Neural cell (in vitro differentiated cells): ENCODE measurements around the gene CNKSR2. TPM values are rescaled to one million over a fixed set of nuclear protein-coding genes. Genes with fewer than 3 reads are reported as not detected.

Experiments used
- H2AFZ ChIP-seq: fragments of 200-600, 300-800 bp; sonication (generic), shearing (Covaris generic); 2 replicates; pipeline ENCODE4 v1.6.0; 2014; ENCODE audit warnings: low read depth, mild to moderate bottlenecking, antibody characterized with exemption, low read length, moderate library complexity
- H3F3A ChIP-seq: fragments of 200-600 bp; shearing (Covaris generic); 2 replicates; pipeline ENCODE4 v1.6.1; 2016; ENCODE audit warnings: mild to moderate bottlenecking, moderate library complexity, mixed read lengths, antibody characterized with exemption, low read length; ENCODE audit not compliant: insufficient read depth, poor library complexity, severe bottlenecking
- H3K27ac ChIP-seq: fragments of 200-600, 300-800 bp; sonication (generic), shearing (Covaris generic); 2 replicates; pipeline ENCODE4 v1.5.1; 2014; ENCODE audit warnings: mild to moderate bottlenecking, low read length, moderate library complexity
- H3K27me3 ChIP-seq: fragments of 300-800, 200-600 bp; sonication (generic), shearing (Covaris generic); 2 replicates; pipeline ENCODE4 v1.6.0; 2014; ENCODE audit warnings: mild to moderate bottlenecking, low read depth, low read length, moderate library complexity; ENCODE audit not compliant: insufficient read depth
- H3K36me3 ChIP-seq: fragments of 300-800, 200-600 bp; sonication (generic), shearing (Covaris generic); 2 replicates; pipeline ENCODE4 v1.5.1; 2014; ENCODE audit warnings: mild to moderate bottlenecking, antibody characterized with exemption, low read length, moderate library complexity; ENCODE audit not compliant: insufficient read depth
- H3K4me2 ChIP-seq: fragments of 300-800, 200-600 bp; sonication (generic), shearing (Covaris generic); 2 replicates; pipeline ENCODE4 v1.6.0; 2014; ENCODE audit warnings: mild to moderate bottlenecking, low read length
- H3K4me3 ChIP-seq: fragments of 300-800, 200-600 bp; sonication (generic), shearing (Covaris generic); 2 replicates; pipeline ENCODE4 v1.5.1; 2014; ENCODE audit warnings: mild to moderate bottlenecking, low read length, moderate library complexity
- H3K79me2 ChIP-seq: fragments of 200-600 bp; shearing (Covaris generic); replicated peaks from 2 replicates; pipeline ENCODE4 v1.6.0; 2014; ENCODE audit warnings: mild to moderate bottlenecking, low read length, moderate library complexity; ENCODE audit not compliant: insufficient read depth
- H3K9ac ChIP-seq: fragments of 300-800, 200-600 bp; sonication (generic), shearing (Covaris generic); 2 replicates; pipeline ENCODE4 v1.6.1; 2016; ENCODE audit warnings: mild to moderate bottlenecking, low read length, mixed read lengths
- H3K9me2 ChIP-seq: fragments of 200-600 bp; shearing (Covaris generic); 2 replicates; pipeline ENCODE4 v1.6.1; 2016; ENCODE audit warnings: mild to moderate bottlenecking, low read length, mixed read lengths; ENCODE audit not compliant: insufficient read depth
- H3K9me3 ChIP-seq: fragments of 200-600, 300-800 bp; sonication (generic), shearing (Covaris generic); 2 replicates; pipeline ENCODE4 v1.6.1; 2016; ENCODE audit warnings: mild to moderate bottlenecking, mixed run types, low read length, moderate library complexity, mixed read lengths
- H4K20me1 ChIP-seq: fragments of 200-600 bp; shearing (Covaris generic); 2 replicates; pipeline ENCODE4 v1.6.1; 2016; ENCODE audit warnings: mild to moderate bottlenecking, mixed run types; ENCODE audit not compliant: insufficient read depth
- CTCF ChIP-seq: fragments of 450-650 bp; IDR thresholded peaks from 2 replicates; pipeline ENCODE4 v1.5.1; 2014; ENCODE audit warnings: antibody characterized with exemption, mild to moderate bottlenecking, moderate library complexity; ENCODE audit not compliant: poor library complexity, severe bottlenecking
- EP300 ChIP-seq: fragments of 450-650 bp; conservative IDR thresholded peaks from 2 replicates; pipeline ENCODE4 v1.6.1; 2014; ENCODE audit warnings: antibody characterized with exemption, mild to moderate bottlenecking, moderate library complexity; ENCODE audit not compliant: poor library complexity, severe bottlenecking
- EZH2 ChIP-seq: fragments of 200-600, 300-800 bp; shearing (Covaris generic), sonication (generic); IDR thresholded peaks from 2 replicates; pipeline ENCODE4 v1.6.1; 2014; ENCODE audit warnings: antibody characterized with exemption, low read length, borderline replicate concordance, mild to moderate bottlenecking; ENCODE audit not compliant: insufficient read depth, poor library complexity, severe bottlenecking
- MXI1 ChIP-seq: fragments of 450-650 bp; conservative IDR thresholded peaks from 2 replicates; pipeline ENCODE4 v1.6.1; 2014; ENCODE audit warnings: antibody characterized with exemption, mild to moderate bottlenecking; ENCODE audit not compliant: poor library complexity, severe bottlenecking
- POLR2AphosphoS5 ChIP-seq: IDR thresholded peaks from 2 replicates; pipeline ENCODE4 v1.6.1; 2012
- RAD21 ChIP-seq: fragments of 450-650 bp; conservative IDR thresholded peaks from 2 replicates; pipeline ENCODE4 v1.6.1; 2014; ENCODE audit warnings: antibody characterized with exemption, mild to moderate bottlenecking, moderate library complexity
- REST ChIP-seq: IDR thresholded peaks from 2 replicates; pipeline ENCODE4 v1.6.1; 2012; ENCODE audit warnings: borderline replicate concordance
- SMC3 ChIP-seq: fragments of 450-650 bp; conservative IDR thresholded peaks from 2 replicates; pipeline ENCODE4 v1.6.1; 2014; ENCODE audit warnings: antibody characterized with exemption, mild to moderate bottlenecking, moderate library complexity; ENCODE audit not compliant: poor library complexity
- TAF1 ChIP-seq: IDR thresholded peaks from 2 replicates; pipeline ENCODE4 v1.6.1; 2012; ENCODE audit warnings: low read depth
- polyA plus RNA-seq: library from polyadenylated mRNA; depleted of rRNA; stranded (reverse); fragments of >200 nt; gene quantifications from 2 replicates; pipeline ENCODE4 v1.2.3, GENCODE V29; 2014

Gene CNKSR2
- polyA plus RNA-seq, 1 donor from 2014 or later = 31.1 TPM

- no peaks in the 10 kb centered on the region for H3K27me3 ChIP-seq
- H3K27ac ChIP-seq = no peak overlapping the region
- no peaks in the 10 kb centered on the region for H3K79me2 ChIP-seq
- TF ChIP-seq EP300 (no peak), SMC3 (no peak), REST (no peak), TAF1 (no peak), CTCF (no peak), MXI1 (no peak), EZH2 (no peak), RAD21 (no peak), POLR2AphosphoS5 (no peak)
- no peaks in the 10 kb centered on the region for H3F3A ChIP-seq
- H4K20me1 ChIP-seq = no peaks in the 10 kb centered on the region
- no peak overlapping the region for H3K4me2 ChIP-seq
- H3K9ac ChIP-seq = no peak overlapping the region
- no peaks in the 10 kb centered on the region for H3K9me3 ChIP-seq
- no peak overlapping the region for H2AFZ ChIP-seq
- no peaks in the 10 kb centered on the region for H3K9me2 ChIP-seq
- H3K36me3 ChIP-seq = no peaks in the 10 kb centered on the region
- H3K4me3 ChIP-seq = no peak overlapping the region
These were observed 282.5 kb downstream of the CNKSR2 start for GRCh38 chrX:21656587-21657317.

DNA sequence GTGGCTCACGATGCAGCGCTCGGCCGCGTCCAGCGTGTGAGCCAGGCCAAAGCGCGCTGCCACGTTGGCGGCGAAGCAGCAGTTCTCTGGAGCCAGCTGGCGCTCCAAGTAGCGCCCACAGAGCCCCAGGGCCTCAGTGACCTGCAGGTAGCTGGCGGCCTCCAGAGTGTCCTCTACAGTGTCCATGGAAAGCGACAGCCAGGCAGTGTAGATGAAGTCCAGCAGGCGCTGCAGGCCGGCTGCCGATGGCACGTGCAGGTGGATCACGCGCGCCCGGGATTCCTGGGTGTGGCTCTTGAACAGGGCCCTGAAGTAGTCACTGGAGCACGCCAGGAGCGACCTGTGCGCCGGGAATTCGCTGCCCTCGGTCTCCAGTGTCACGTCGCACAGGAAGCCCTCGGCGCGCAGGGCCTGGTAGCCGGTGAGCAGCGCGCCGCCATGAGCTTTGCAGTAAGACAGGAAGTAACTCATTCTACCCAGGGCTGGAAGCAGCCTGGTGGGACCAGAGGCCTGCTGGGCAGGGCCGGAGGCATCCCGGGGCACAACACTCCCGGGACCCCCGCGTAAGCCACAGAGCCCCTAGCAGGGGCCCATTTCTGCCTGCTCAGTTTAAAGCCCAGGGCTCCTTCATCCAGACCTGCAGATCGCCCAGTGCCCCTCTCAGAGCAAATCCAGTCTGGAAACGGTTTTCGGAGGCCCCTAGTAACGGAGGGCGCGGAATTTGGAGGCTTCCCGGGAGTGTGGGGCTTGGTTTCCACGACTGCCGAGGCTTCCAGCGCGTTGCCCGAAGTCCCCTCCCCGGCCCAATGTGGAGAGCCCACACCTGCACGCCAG, 283.3 kb downstream of the CNKSR2 start:
- no peaks in the 10 kb centered on the region for H3K36me3 ChIP-seq
- H2AFZ ChIP-seq = no peak overlapping the region
- TF ChIP-seq MXI1 = no peak
- no peak for TF ChIP-seq EZH2
- no peak for TF ChIP-seq SMC3
- no peak for TF ChIP-seq RAD21
- H3K9me2 ChIP-seq = no peaks in the 10 kb centered on the region
- no peak overlapping the region for H3K4me2 ChIP-seq
- H3K9ac ChIP-seq = no peak overlapping the region
- no peak overlapping the region for H3K27ac ChIP-seq
- H3F3A ChIP-seq = no peaks in the 10 kb centered on the region
- no peaks in the 10 kb centered on the region for H3K27me3 ChIP-seq
- H4K20me1 ChIP-seq = no peaks in the 10 kb centered on the region
- H3K79me2 ChIP-seq = no peaks in the 10 kb centered on the region
- H3K4me3 ChIP-seq = no peak overlapping the region
- no peaks in the 10 kb centered on the region for H3K9me3 ChIP-seq
